ENCODE data around the gene ZNF580. TPM values are rescaled to one million over a fixed set of nuclear protein-coding genes. Genes with fewer than 3 reads are reported as not detected.
A peak's percentile ranks its signal among the peaks of the same experiment; 100 is the strongest.

The ZNF580 gene
- total and polyA plus RNA-seq, 2 of the 13 experiments (the other 11 are each of a cell fraction or from before 2014, with no cell fraction given), result 4.4 to 6.0 TPM

GRCh38 chr19:55632463-55632834, 8.4 kb upstream of the ZNF580 start (continued):
- no peak for TF ChIP-seq ZNF598 (CRISPR knock-in tag; IDR thresholded peaks at IDR 0.05; ENCODE audit: borderline replicate concordance)

- Histone ChIP-seq H3K4me2 (ENCODE audit: low read depth, low read length) (peak overlapping the region; percentile 98), H3K9me3 (ENCODE audit: low read length) (no peaks in the 10 kb centered on the region), H3K27me3 (ENCODE audit: control insufficient read depth in 1 of 2, insufficient read depth in 2 of 2, low read length in 2 of 2) (no peaks in the 10 kb centered on the region; a peak in 1 of 5 replicates), H2AFZ (ENCODE audit: low read length) (no peak overlapping the region), H3K79me2 (ENCODE audit: insufficient read depth, low read length) (peaks cover 23% of the 10 kb centered on the region), H4K20me1 (ENCODE audit: insufficient read depth, low read length) (no peaks in the 10 kb centered on the region), H3K27ac (ENCODE audit: extremely low read length, insufficient read depth, low read length) (no peak overlapping the region), H3K4me1 (ENCODE audit: insufficient read depth, low read length) (peaks cover 40% of the 10 kb centered on the region), H3K9ac (ENCODE audit: insufficient read depth, low read depth, low read length) (no peak overlapping the region), H3K36me3 (replicated peaks in 1 of 2; ENCODE audit: control insufficient read depth in 1 of 2, insufficient read depth in 2 of 2, low read length in 2 of 2) (no peaks in the 10 kb centered on the region), H3K4me3 (replicated peaks in 1 of 3; ENCODE audit: insufficient read depth in 1 of 3, low read depth in 2 of 3, low read length in 3 of 3) (peak overlapping the region in 1 of 3 experiments; percentile 100; a peak in 1 of 6 replicates)
- no peak for DNase-seq (ENCODE audit: low spot score)
- ATAC-seq, result no peak
- CTCF ChIA-PET (ENCODE audit: low intra/inter-chr PET ratio, low total read pairs), result interaction anchor here (1.2 kb wide), 1 partner anchor 20 kb away, joined by 4 read pairs; no protein-coding TSS in a partner anchor
- TF ChIP-seq CEBPB (IDR thresholded peaks at IDR 0.05; ENCODE audit: borderline replicate concordance, low read depth, low read length), result peak; percentile 59
- TF ChIP-seq TEAD3 (CRISPR knock-in tag; optimal IDR thresholded peaks at IDR 0.05; ENCODE audit: borderline replicate concordance), result peak; percentile 34
- TF ChIP-seq NFIC (IDR thresholded peaks at IDR 0.05; ENCODE audit: low read length), result no peak
- TF ChIP-seq TFAP4 (IDR thresholded peaks at IDR 0.05; ENCODE audit: borderline replicate concordance, low read depth), result peak; percentile 33; the same call in 1 of the 2 replicates
- TF ChIP-seq MXD3 (CRISPR knock-in tag; IDR thresholded peaks at IDR 0.05), result no peak
- TF ChIP-seq ZNF580 (CRISPR knock-in tag; IDR thresholded peaks at IDR 0.05; ENCODE audit: borderline replicate concordance, low read depth), result no peak
- no peak for TF ChIP-seq ZSCAN30 (CRISPR knock-in tag; IDR thresholded peaks at IDR 0.05)
- peak; percentile 37; the same call in 1 of the 2 replicates for TF ChIP-seq CEBPG (CRISPR knock-in tag; IDR thresholded peaks at IDR 0.05)
- intact Hi-C loops (cut with micrococcal nuclease; ENCODE audit: unreplicated experiment), result loop anchor here (5.0 to 10.0 kb wide), 2 partner anchors 49 to 173 kb away; partner anchors contain the start of gene ZNF579
- no peak for FAIRE-seq
- 62% methylated on average over 8 of the region's 8 CpGs for WGBS (ENCODE audit: low lambda C conversion rate)
- in situ Hi-C loops (cut with HindIII; ENCODE audit: extremely low pct_ligation_motif_present, low pct_unique_long_range_greater_than_20kb), result no loop called here
- BruUV-seq (replicated peaks), result no TSS peak
- POLR2A ChIA-PET, result interaction anchor here (0.8 to 3.0 kb wide), 5 partner anchors 9 to 158 kb away, joined by 3 to 12 read pairs (median 9); partner anchors contain the start of genes FIZ1, U2AF2, ZNF581 and ZNF628
These were observed 6.9 kb upstream of the ZNF580 start for GRCh38 chr19:55633861-55634260.
